Fibroblast of pulmonary artery (primary cell): Measurements from ENCODE around the gene C16orf95.
A peak's percentile ranks its signal among the peaks of the same experiment; 100 is the strongest.

Source experiments
- DNase-seq: peaks from one replicate; pipeline ENCODE4 v3.0.0-alpha.2; 2010; ENCODE audit warnings: low read depth
- H3K4me3 ChIP-seq: replicated peaks from 2 replicates; pipeline ENCODE4 v1.5.1; 2011; ENCODE audit warnings: low read depth, mild to moderate bottlenecking, control low read depth, low read length, moderate library complexity
- CTCF ChIP-seq: IDR thresholded peaks from 2 replicates; pipeline ENCODE4 v1.5.1; 2011; ENCODE audit warnings: mild to moderate bottlenecking, control low read depth, low read length, inconsistent platforms; ENCODE audit errors: missing control alignments

The C16orf95 gene

GRCh38 chr16:87352818-87353217 is 35.6 kb upstream of the C16orf95 start:
- no peak for DNase-seq
- H3K4me3 ChIP-seq, result no peak overlapping the region
- no peak for TF ChIP-seq CTCF

GRCh38 chr16:87351320-87351698 is 34.1 kb upstream of the C16orf95 start:
- DNase-seq, result no peak
- H3K4me3 ChIP-seq, result no peak overlapping the region
- no peak for TF ChIP-seq CTCF

GRCh38 chr16:87350681-87351319 is 33.6 kb upstream of the C16orf95 start:
- TF ChIP-seq CTCF, result no peak
- H3K4me3 ChIP-seq, result no peak overlapping the region
- DNase-seq, result peak; percentile 18

DNA sequence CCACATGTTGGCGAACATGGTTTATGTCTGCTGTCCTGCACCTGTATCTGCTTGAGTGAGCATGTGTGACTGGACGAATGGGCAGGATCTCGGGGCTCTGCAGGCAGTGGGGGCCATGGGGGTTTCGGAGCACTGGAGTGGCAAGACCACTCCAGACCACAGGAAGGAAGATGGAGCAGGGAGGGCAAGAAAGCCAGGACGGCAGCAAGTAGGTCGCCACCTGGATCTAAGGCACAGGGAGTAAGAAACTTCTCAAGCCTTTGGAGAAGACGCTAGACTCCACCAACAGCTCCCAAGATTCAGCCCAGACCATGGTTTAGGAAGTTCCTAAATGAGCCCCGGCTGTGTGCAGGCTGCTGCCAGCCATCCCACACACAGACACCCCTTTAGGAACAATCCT is 32.8 kb upstream of the C16orf95 start:
- H3K4me3 ChIP-seq, result no peak overlapping the region
- no peak for TF ChIP-seq CTCF
- no peak for DNase-seq

- TF ChIP-seq CTCF, result no peak
- DNase-seq, result no peak
- no peak overlapping the region for H3K4me3 ChIP-seq
Measured at GRCh38 chr16:87348616-87349157, 31.5 kb upstream of the C16orf95 start.

GRCh38 chr16:87347932-87348615 is 30.9 kb upstream of the C16orf95 start:
- no peak for DNase-seq
- no peak overlapping the region for H3K4me3 ChIP-seq
- TF ChIP-seq CTCF, result no peak
